PC-9 (cell line): Measurements from ENCODE around the gene BRPF1. TPM values are rescaled to one million over a fixed set of nuclear protein-coding genes. Genes with fewer than 3 reads are reported as not detected.

Experiments
- BruUV-seq: library from RNA; stranded (reverse); fragments of 400-500 nt; replicated peaks from 2 replicates; lab custom pipeline; 2021; lab: Mats Ljungman, UMichigan
- CTCF ChIA-PET: fragments of 300-600 bp; sonication (Branson Sonifier 250); formaldehyde crosslinking; loops from one replicate; lab custom pipeline; 2022; ENCODE audit warnings: antibody characterized with exemption; lab: Charles Lee
- POLR2A ChIA-PET: fragments of 300-600 bp; sonication (Branson Sonifier 250); formaldehyde crosslinking; loops from one replicate; lab custom pipeline; 2022; ENCODE audit warnings: antibody characterized with exemption; ENCODE audit not compliant: unreplicated experiment; lab: Charles Lee
- DNase-seq, 2 experiments: peaks; one replicate each; pipeline versions ENCODE4 v3.0.0 to v3.0.0-alpha.2; 2015 to 2022; ENCODE audit warnings: mixed read lengths in 1 of 2
- H2AFZ ChIP-seq: fragments of 200-600 bp; sonication (generic); 2 replicates; pipeline ENCODE4 v1.8.1; 2017; ENCODE audit warnings: antibody characterized with exemption
- H3F3A ChIP-seq: fragments of 200-600 bp; sonication (generic); 2 replicates; pipeline ENCODE4 v1.8.1; 2017; ENCODE audit warnings: antibody characterized with exemption, mild to moderate bottlenecking, low read depth; ENCODE audit not compliant: insufficient read depth
- H3K27ac ChIP-seq: fragments of 200-600 bp; sonication (generic); 2 replicates; pipeline ENCODE4 v1.6.1; 2016; ENCODE audit warnings: mixed run types
- H3K27me3 ChIP-seq: fragments of 200-600 bp; sonication (generic); 2 replicates; pipeline ENCODE4 v1.6.1; 2016; ENCODE audit warnings: low read depth, mixed run types; ENCODE audit not compliant: insufficient read depth
- H3K36me3 ChIP-seq: fragments of 200-600 bp; sonication (generic); 2 replicates; pipeline ENCODE4 v1.6.1; 2016; ENCODE audit warnings: low read depth, mixed run types
- H3K4me1 ChIP-seq: fragments of 200-600 bp; sonication (generic); replicated peaks from 2 replicates; pipeline ENCODE4 v1.6.1; 2016; ENCODE audit warnings: mixed run types; ENCODE audit not compliant: insufficient read depth
- H3K4me2 ChIP-seq: fragments of 200-600 bp; sonication (generic); 2 replicates; pipeline ENCODE4 v1.6.1; 2017; ENCODE audit warnings: mixed run types
- H3K4me3 ChIP-seq: fragments of 200-600 bp; sonication (generic); 2 replicates; pipeline ENCODE4 v1.6.1; 2016; ENCODE audit warnings: mixed run types
- H3K79me2 ChIP-seq: fragments of 200-600 bp; sonication (generic); 2 replicates; pipeline ENCODE4 v1.6.1; 2017; ENCODE audit warnings: low read depth, mixed run types
- H3K9me2 ChIP-seq: fragments of 200-600 bp; sonication (generic); 2 replicates; pipeline ENCODE4 v1.8.1; 2017; ENCODE audit warnings: mild to moderate bottlenecking; ENCODE audit not compliant: insufficient read depth
- H3K9me3 ChIP-seq: fragments of 200-600 bp; sonication (generic); 2 replicates; pipeline ENCODE4 v1.8.1; 2016; ENCODE audit warnings: low read depth; ENCODE audit not compliant: insufficient read depth
- H4K20me1 ChIP-seq: fragments of 200-600 bp; sonication (generic); 2 replicates; pipeline ENCODE4 v1.8.1; 2017; ENCODE audit not compliant: insufficient read depth
- CTCF ChIP-seq: fragments of 200-600 bp; sonication (generic); conservative IDR thresholded peaks from 2 replicates; pipeline ENCODE4 v1.6.1; 2017; ENCODE audit warnings: mixed run types, antibody characterized with exemption, mild to moderate bottlenecking, moderate library complexity
- EZH2 ChIP-seq: fragments of 200-600 bp; sonication (generic); IDR thresholded peaks from 2 replicates; pipeline ENCODE4 v1.8.0; 2017; ENCODE audit warnings: antibody characterized with exemption, low read depth
- intact Hi-C: fragments of 100-400 bp; cut with micrococcal nuclease; formaldehyde crosslinking; loops from one replicate; pipeline ENCODE4 v1.10.0; 2022; ENCODE audit not compliant: unreplicated experiment
- total RNA-seq: library from RNA; stranded (reverse); gene quantifications from 2 replicates; pipeline ENCODE4 v1.2.3, GENCODE V29; 2021

BRPF1 gene
- total RNA-seq, 1 experiment from 2014 or later: 15.9 TPM

GRCh38 chr3:9742560-9742959, 11.0 kb downstream of the BRPF1 start:
- Histone ChIP-seq H3K9me2 (no peaks in the 10 kb centered on the region), H3K36me3 (peaks cover 35% of the 10 kb centered on the region), H3K27me3 (no peaks in the 10 kb centered on the region), H3K4me1 (no peaks in the 10 kb centered on the region), H3K4me3 (no peak overlapping the region), H3K27ac (no peak overlapping the region), H3K4me2 (no peak overlapping the region), H4K20me1 (peaks cover 10% of the 10 kb centered on the region; the same call in 1 of the 2 replicates), H3K9me3 (no peaks in the 10 kb centered on the region), H3F3A (peaks cover 3% of the 10 kb centered on the region; the same call in 1 of the 2 replicates), H2AFZ (no peak overlapping the region), H3K79me2 (no peaks in the 10 kb centered on the region)
- ChIA-PET POLR2A (no interaction called here), CTCF (no interaction called here)
- no TSS peak for BruUV-seq
- no peak for DNase-seq
- TF ChIP-seq EZH2 (no peak), CTCF (no peak)
- intact Hi-C loops: loop anchor here (10.0 kb wide), 1 partner anchor 582 kb away; the partner anchor contains the start of gene SEC13

- Histone ChIP-seq H3K36me3 (peaks cover 29% of the 10 kb centered on the region), H3K27me3 (no peaks in the 10 kb centered on the region), H3K27ac (no peak overlapping the region), H3K9me3 (no peaks in the 10 kb centered on the region), H3K4me1 (no peaks in the 10 kb centered on the region), H4K20me1 (peaks cover 8% of the 10 kb centered on the region; the same call in 1 of the 2 replicates), H3K79me2 (no peaks in the 10 kb centered on the region), H3K4me2 (no peak overlapping the region), H2AFZ (no peak overlapping the region), H3K4me3 (no peak overlapping the region), H3K9me2 (no peaks in the 10 kb centered on the region), H3F3A (peaks cover 10% of the 10 kb centered on the region)
- CTCF ChIA-PET: no interaction called here
- POLR2A ChIA-PET: no interaction called here
- BruUV-seq: no TSS peak
- intact Hi-C loops: loop anchor here (10.0 kb wide), 1 partner anchor 581 kb away; the partner anchor contains the start of gene SEC13
- DNase-seq: no peak
- TF ChIP-seq EZH2 (no peak), CTCF (no peak)
Measured at GRCh38 chr3:9743548-9743947, 12.0 kb downstream of the BRPF1 start.

GRCh38 chr3:9744162-9744561, 12.6 kb downstream of the BRPF1 start:
- TF ChIP-seq EZH2: no peak
- TF ChIP-seq CTCF: no peak
- no peaks in the 10 kb centered on the region for H3K27me3 ChIP-seq
- BruUV-seq: no TSS peak
- intact Hi-C loops: loop anchor here (10.0 kb wide), 1 partner anchor 581 kb away; the partner anchor contains the start of gene SEC13
- no peaks in the 10 kb centered on the region for H3K9me2 ChIP-seq
- H3F3A ChIP-seq: peaks cover 16% of the 10 kb centered on the region
- H3K27ac ChIP-seq: no peak overlapping the region
- no peaks in the 10 kb centered on the region for H3K9me3 ChIP-seq
- DNase-seq: no peak
- no peak overlapping the region for H3K4me3 ChIP-seq
- POLR2A ChIA-PET: no interaction called here
- CTCF ChIA-PET: no interaction called here
- no peak overlapping the region for H3K4me2 ChIP-seq
- H3K4me1 ChIP-seq: 0 out of 2 replicates have a peak, but pooled peaks cover 2% of the 10 kb centered on the region
- H3K79me2 ChIP-seq: no peaks in the 10 kb centered on the region
- peaks cover 23% of the 10 kb centered on the region for H3K36me3 ChIP-seq
- peaks cover 6% of the 10 kb centered on the region; the same call in 1 of the 2 replicates for H4K20me1 ChIP-seq
- no peak overlapping the region for H2AFZ ChIP-seq
